Duodenal mucosa (tissue), 2 donors: ENCODE data around the gene SAMD9L.

Experiments used
- H3K27ac ChIP-seq: one replicate; pipeline ENCODE4 v1.7.0; 2013; ENCODE audit warnings: low read depth, low read length
- H3K27me3 ChIP-seq, 2 donors: one replicate each; pipeline ENCODE4 v1.7.0; 2013; ENCODE audit warnings: low read length in 2 of 2, control low read depth in 1 of 2; ENCODE audit not compliant: insufficient read depth in 2 of 2, control insufficient read depth in 1 of 2
- H3K36me3 ChIP-seq, 2 donors: one replicate each; pipeline ENCODE4 v1.7.0; 2013; ENCODE audit warnings: low read length in 2 of 2, control low read depth in 1 of 2; ENCODE audit not compliant: insufficient read depth in 2 of 2, control insufficient read depth in 1 of 2
- H3K4me1 ChIP-seq, 2 donors: one replicate each; pipeline ENCODE4 v1.7.0; 2013; ENCODE audit warnings: low read length in 2 of 2, control low read depth in 1 of 2; ENCODE audit not compliant: insufficient read depth in 2 of 2, control insufficient read depth in 1 of 2
- H3K4me3 ChIP-seq, 2 donors: one replicate each; pipeline ENCODE4 v1.7.0; 2013; ENCODE audit warnings: low read length in 2 of 2, low read depth in 1 of 2
- H3K9ac ChIP-seq, 2 donors: one replicate each; pipeline ENCODE4 v1.7.0; 2013; ENCODE audit warnings: low read length in 2 of 2, low read depth in 1 of 2
- H3K9me3 ChIP-seq, 2 donors: one replicate each; pipeline ENCODE4 v1.7.0; 2013; ENCODE audit warnings: low read length in 2 of 2, control low read depth in 1 of 2; ENCODE audit not compliant: control insufficient read depth in 1 of 2

SAMD9L gene

GRCh38 chr7:93148144-93148543, at the start of gene SAMD9L:
Gene SAMD9L, minus strand, starts transcription at chr7:93148385. Its CDS starts 12,414 bp downstream, at chr7:93135971.
- H3K27ac ChIP-seq = no peak within 1 kb of the TSS
- H3K9ac ChIP-seq = peak within 1 kb of the TSS; percentile 40 to 55
- peaks cover 4 to 18% of the 10 kb centered on the region in 2 donors for H3K4me1 ChIP-seq
- H3K36me3 ChIP-seq = peaks cover 15 to 19% of the 10 kb centered on the region in 2 donors
- H3K4me3 ChIP-seq = peak within 1 kb of the TSS; percentile 76 to 88
- H3K27me3 ChIP-seq = no peaks in the 10 kb centered on the region
- H3K9me3 ChIP-seq = no peaks in the 10 kb centered on the region

DNA sequence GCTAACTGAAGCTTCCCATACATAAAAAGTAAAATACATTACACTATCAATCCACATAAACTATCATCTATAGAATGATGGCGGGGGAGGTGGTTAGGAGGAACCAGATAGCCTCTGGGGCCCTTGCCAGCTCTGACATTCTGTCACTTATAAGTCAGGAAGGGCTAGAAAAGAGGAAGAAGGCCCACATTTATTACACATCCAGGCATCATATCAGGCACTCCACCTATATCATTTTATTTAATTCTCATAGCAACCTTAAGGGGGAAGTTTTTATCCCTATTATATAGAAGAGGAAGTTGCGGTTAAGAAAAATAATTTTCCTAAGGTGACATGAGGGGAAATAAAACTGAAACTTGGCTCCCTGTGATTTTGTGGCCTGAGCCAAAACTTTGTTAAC, 48.2 kb upstream of the SAMD9L start:
- Histone ChIP-seq H3K9me3 (no peaks in the 10 kb centered on the region), H3K4me3 (no peak overlapping the region), H3K4me1 (peaks cover 0 to 5% of the 10 kb centered on the region in 2 donors), H3K9ac (no peak overlapping the region), H3K27ac (no peak overlapping the region), H3K27me3 (no peaks in the 10 kb centered on the region), H3K36me3 (no peaks in the 10 kb centered on the region)

DNA sequence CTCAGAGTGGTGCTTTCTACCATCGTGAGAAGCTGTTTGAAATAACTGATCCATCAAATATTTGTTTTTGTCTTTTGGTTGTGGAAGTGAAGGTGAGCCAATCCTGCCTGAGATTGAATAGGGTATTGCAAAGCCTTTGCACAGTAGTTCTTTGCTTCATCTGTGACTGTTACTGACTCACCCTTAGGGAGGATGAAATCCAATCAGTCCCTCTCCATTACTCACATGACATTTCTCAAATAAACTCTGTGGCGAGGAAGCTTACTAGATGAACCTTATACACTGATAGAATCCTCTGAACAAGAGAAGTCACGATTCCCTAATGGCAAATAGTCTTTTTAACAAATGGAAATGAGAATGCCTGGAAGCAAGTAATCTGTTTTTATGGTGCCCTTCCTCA, 46.2 kb upstream of the SAMD9L start:
- no peaks in the 10 kb centered on the region for H3K27me3 ChIP-seq
- H3K4me3 ChIP-seq = no peak overlapping the region
- no peak overlapping the region for H3K27ac ChIP-seq
- no peak overlapping the region for H3K9ac ChIP-seq
- H3K4me1 ChIP-seq = peaks cover 0 to 5% of the 10 kb centered on the region in 2 donors
- no peaks in the 10 kb centered on the region for H3K36me3 ChIP-seq
- H3K9me3 ChIP-seq = no peaks in the 10 kb centered on the region

DNA sequence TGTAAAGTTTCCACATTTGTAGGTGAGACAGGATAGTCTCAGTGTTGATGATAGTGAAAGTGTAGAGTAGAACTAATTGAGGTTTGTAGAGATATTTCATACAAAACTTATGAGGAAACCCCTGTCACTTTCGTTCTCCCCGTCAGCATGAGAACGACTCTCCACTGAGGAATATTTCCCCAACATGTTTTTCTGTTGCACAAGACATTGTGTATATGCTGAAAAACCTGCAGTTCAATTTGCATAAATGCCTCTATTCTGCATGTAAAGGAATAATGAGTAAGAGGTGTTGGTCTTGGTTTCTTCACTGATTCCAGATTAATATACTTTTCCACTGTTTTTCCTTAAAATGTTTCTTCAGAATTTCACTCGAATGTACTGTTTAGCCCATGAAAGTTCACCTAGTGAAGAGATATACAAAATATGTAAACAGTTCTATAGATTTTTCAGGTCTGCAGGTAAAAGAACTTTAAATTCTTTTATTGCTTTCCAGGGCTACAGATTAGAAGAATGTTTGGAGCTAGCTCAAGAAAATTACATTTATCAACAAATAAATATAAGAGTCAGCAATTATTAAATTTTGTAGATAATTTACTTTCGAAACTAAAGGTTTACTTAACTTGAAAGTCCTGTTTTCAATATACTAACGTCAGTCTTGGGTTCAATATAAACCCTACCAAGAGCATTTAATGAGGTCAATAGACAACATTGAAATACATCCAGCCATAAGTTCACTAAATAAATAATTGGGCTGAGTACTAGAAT, 40.9 kb upstream of the SAMD9L start:
- no peaks in the 10 kb centered on the region for H3K9me3 ChIP-seq

DNA sequence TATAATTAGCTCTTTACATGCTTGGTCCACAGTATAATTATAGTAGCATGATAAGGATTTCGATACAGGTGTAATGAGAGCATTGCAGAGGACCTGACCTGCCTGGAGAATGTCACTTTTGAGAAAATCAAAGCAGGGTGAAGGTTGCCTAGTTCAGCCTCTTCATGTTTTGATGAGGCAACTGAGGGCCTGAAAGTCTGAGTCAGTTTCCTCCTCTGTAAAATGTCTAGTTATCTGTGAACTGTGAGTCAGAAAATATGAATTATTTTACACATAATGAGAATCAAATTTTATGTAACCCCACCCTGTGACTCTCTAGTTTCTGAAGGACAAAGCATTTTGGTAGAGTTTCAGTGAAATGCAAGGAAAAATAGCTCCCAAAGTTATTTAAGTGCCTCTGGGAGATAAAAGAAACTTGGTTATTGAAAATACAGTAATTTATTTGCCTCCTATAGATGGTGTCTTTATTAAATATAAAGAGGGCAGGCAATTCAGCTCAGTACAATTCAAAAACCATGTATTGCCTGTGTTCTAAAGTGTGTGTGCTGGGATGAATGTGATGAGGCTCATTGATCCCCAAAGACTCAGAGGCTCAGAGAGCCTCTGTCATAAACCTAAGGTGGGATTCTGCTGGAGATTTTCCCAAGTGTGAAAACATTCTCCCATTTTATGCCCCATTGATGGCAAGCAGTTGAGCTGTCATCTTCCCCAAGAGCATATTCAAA, 37.3 kb upstream of the SAMD9L start:
- Histone ChIP-seq H3K9ac (no peak overlapping the region), H3K4me3 (no peak overlapping the region), H3K4me1 (no peaks in the 10 kb centered on the region), H3K9me3 (no peaks in the 10 kb centered on the region), H3K27ac (no peak overlapping the region), H3K36me3 (no peaks in the 10 kb centered on the region), H3K27me3 (peaks cover 4 to 8% of the 10 kb centered on the region in 2 donors)

More for the DNA sequence above, 40.9 kb upstream of the SAMD9L start:
- Histone ChIP-seq H3K9ac (no peak overlapping the region), H3K27ac (no peak overlapping the region), H3K36me3 (no peaks in the 10 kb centered on the region), H3K27me3 (peaks cover 4 to 8% of the 10 kb centered on the region in 2 donors), H3K4me3 (no peak overlapping the region), H3K4me1 (no peaks in the 10 kb centered on the region)

DNA sequence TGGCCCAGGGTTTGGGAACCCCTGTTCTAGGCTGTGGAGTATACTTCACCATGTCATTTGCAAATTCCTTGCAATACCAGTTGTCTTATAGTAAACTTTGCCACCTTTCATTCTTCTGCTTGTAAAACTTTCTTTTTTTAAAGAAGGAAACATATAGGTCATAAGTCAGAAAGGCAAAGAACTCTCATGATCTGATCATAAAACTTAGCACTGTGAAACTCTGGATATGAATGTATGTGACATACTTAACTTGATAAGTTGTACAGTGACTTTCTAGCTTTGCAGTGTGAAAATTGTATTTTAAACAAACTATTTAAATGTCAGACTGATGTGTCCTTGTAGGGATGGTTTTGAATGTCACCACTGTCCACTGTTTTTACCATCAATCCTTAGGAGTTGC, 31.0 kb upstream of the SAMD9L start:
- no peak overlapping the region for H3K9ac ChIP-seq
- no peaks in the 10 kb centered on the region for H3K4me1 ChIP-seq
- H3K27ac ChIP-seq = no peak overlapping the region
- H3K27me3 ChIP-seq = peaks cover 0 to 10% of the 10 kb centered on the region in 2 donors
- H3K4me3 ChIP-seq = no peak overlapping the region
- H3K9me3 ChIP-seq = no peaks in the 10 kb centered on the region
- H3K36me3 ChIP-seq = no peaks in the 10 kb centered on the region

- Histone ChIP-seq H3K27me3 (peaks cover 0 to 10% of the 10 kb centered on the region in 2 donors), H3K4me3 (no peak overlapping the region), H3K36me3 (no peaks in the 10 kb centered on the region), H3K4me1 (no peaks in the 10 kb centered on the region), H3K9ac (no peak overlapping the region), H3K27ac (no peak overlapping the region), H3K9me3 (no peaks in the 10 kb centered on the region)
Measured at GRCh38 chr7:93178213-93178612, 30.0 kb upstream of the SAMD9L start.

DNA sequence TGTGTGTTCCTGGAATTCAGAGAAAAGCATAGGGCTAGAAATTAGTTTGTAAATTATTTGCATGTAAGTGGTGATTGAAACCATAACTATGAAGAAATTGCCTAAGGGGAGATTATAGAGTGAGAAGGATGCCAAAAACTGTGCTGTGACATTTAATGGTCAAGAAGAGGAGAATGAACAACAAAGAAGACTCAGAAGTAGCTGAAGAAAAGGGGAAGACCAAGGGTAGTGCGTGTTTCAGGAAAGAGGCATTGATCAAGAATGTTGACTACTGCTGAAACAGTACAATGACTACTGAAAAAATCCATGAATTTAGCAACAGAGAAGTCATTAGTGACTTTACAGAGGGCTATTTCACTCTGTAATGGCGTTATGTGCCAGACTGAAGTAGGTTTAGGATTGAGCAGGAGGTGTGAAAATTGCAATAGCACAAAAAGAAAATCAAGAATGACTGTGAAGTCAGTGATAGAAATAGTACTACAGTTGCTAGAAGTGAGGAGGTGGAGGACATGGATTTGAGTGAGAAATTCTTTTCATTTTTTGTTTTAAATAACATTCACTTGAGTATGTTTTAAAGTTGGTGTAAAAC, 28.9 kb upstream of the SAMD9L start:
- Histone ChIP-seq H3K9me3 (peaks cover 2 to 3% of the 10 kb centered on the region in 2 donors), H3K27me3 (peaks cover 0 to 10% of the 10 kb centered on the region in 2 donors), H3K4me1 (no peaks in the 10 kb centered on the region), H3K27ac (no peak overlapping the region), H3K4me3 (no peak overlapping the region), H3K36me3 (no peaks in the 10 kb centered on the region), H3K9ac (no peak overlapping the region)

GRCh38 chr7:93175219-93175618, 27.0 kb upstream of the SAMD9L start:
- Histone ChIP-seq H3K27ac (no peak overlapping the region), H3K9me3 (peaks cover 3 to 18% of the 10 kb centered on the region in 2 donors), H3K36me3 (no peaks in the 10 kb centered on the region), H3K4me1 (no peaks in the 10 kb centered on the region), H3K9ac (no peak overlapping the region), H3K4me3 (no peak overlapping the region), H3K27me3 (peaks cover 0 to 10% of the 10 kb centered on the region in 2 donors)

GRCh38 chr7:93172683-93173082, 24.5 kb upstream of the SAMD9L start:
- Histone ChIP-seq H3K4me3 (no peak overlapping the region), H3K27me3 (peaks cover 0 to 6% of the 10 kb centered on the region in 2 donors), H3K9me3 (peaks cover 3 to 18% of the 10 kb centered on the region in 2 donors), H3K36me3 (no peaks in the 10 kb centered on the region), H3K9ac (no peak overlapping the region), H3K4me1 (no peaks in the 10 kb centered on the region), H3K27ac (no peak overlapping the region)
